Esophagus squamous epithelium (tissue), 4 donors: ENCODE data around the gene NGDN.

Source experiments
- POLR2A ChIP-seq, 4 donors: fragments of 450-650 bp; IDR thresholded peaks; one replicate each; pipeline ENCODE4 v1.6.1; 2017; ENCODE audit warnings: antibody characterized with exemption in 4 of 4, mild to moderate bottlenecking in 4 of 4, moderate library complexity in 3 of 4
- TF ChIP-seq, protein P1 (sequence below), 6 experiments: fragments of 450-650 bp in 4 of 6; fragments of 200-600 bp in 2 of 6; sonication (generic) in 2 of 6; IDR thresholded peaks; one replicate each; pipeline ENCODE4 v1.5.1; 2016 to 2019; ENCODE audit warnings: antibody characterized with exemption in 6 of 6, mild to moderate bottlenecking in 4 of 6, moderate library complexity in 4 of 6

GRCh38 chr14:23436327-23437132 is 33.0 kb upstream of the NGDN start:
- TF ChIP-seq, protein P1, sequence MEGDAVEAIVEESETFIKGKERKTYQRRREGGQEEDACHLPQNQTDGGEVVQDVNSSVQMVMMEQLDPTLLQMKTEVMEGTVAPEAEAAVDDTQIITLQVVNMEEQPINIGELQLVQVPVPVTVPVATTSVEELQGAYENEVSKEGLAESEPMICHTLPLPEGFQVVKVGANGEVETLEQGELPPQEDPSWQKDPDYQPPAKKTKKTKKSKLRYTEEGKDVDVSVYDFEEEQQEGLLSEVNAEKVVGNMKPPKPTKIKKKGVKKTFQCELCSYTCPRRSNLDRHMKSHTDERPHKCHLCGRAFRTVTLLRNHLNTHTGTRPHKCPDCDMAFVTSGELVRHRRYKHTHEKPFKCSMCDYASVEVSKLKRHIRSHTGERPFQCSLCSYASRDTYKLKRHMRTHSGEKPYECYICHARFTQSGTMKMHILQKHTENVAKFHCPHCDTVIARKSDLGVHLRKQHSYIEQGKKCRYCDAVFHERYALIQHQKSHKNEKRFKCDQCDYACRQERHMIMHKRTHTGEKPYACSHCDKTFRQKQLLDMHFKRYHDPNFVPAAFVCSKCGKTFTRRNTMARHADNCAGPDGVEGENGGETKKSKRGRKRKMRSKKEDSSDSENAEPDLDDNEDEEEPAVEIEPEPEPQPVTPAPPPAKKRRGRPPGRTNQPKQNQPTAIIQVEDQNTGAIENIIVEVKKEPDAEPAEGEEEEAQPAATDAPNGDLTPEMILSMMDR (IDR thresholded peaks at IDR 0.05) = no peak
- no peak for TF ChIP-seq POLR2A (IDR thresholded peaks at IDR 0.05)
